HepG2 (cell line): ENCODE results near the gene PTMA. TPM values are rescaled to one million over a fixed set of nuclear protein-coding genes. Genes with fewer than 3 reads are reported as not detected.

Experiments used
- ATAC-seq: fragments of 200-7000 bp; cut with Tn5 transposase; 3 replicates; pipeline ENCODE4 v1.9.1; 2020; ENCODE audit warnings: mild to moderate bottlenecking, moderate library complexity
- BruUV-seq: library from RNA; stranded (reverse); fragments of 400-500 nt; replicated peaks from 2 replicates; lab custom pipeline; 2021; lab: Mats Ljungman, UMichigan
- CTCF ChIA-PET: fragments of 300-600 bp; formaldehyde crosslinking; extraction: SDS; loops from one replicate; lab custom pipeline; 2021; ENCODE audit warnings: low total read pairs, inconsistent platforms, low intra/inter-chr PET ratio; lab: Yijun Ruan, JAX
- POLR2A ChIA-PET: fragments of 350-600 bp; sonication (Branson Sonifier 250); formaldehyde crosslinking; loops from one replicate; lab custom pipeline; 2020; ENCODE audit warnings: antibody characterized with exemption, inconsistent platforms; lab: Yijun Ruan, JAX
- DNase-seq: peaks from one replicate; pipeline ENCODE4 v3.0.0-alpha.2; 2015; ENCODE audit warnings: low spot score
- FAIRE-seq: peaks from 3 replicates; lab custom pipeline; 2011; peaks lifted over from hg19 to GRCh38; lab: Jason Lieb, UNC
- H2AFZ ChIP-seq: one replicate; pipeline ENCODE4 v1.6.1; 2011; ENCODE audit warnings: low read length, inconsistent platforms
- H3K27ac ChIP-seq: fragments of 300-600 bp; 3 replicates; pipeline ENCODE4 v1.8.0; 2011; ENCODE audit warnings: mixed run types, mild to moderate bottlenecking, mixed read lengths, low read length, inconsistent platforms; ENCODE audit not compliant: insufficient read depth; ENCODE audit errors: extremely low read length
- H3K27me3 ChIP-seq, 2 experiments: fragments of 200-600 bp in 1 of 2; 2 replicates in 1 of 2; 3 replicates in 1 of 2; pipeline versions ENCODE4 v1.6.0 to v1.8.0; 2011; ENCODE audit warnings: low read length in 2 of 2, mild to moderate bottlenecking in 2 of 2, moderate library complexity in 2 of 2, inconsistent platforms in 1 of 2; ENCODE audit not compliant: insufficient read depth in 2 of 2, control insufficient read depth in 1 of 2
- H3K36me3 ChIP-seq, 2 experiments: fragments of 200-600 bp in 1 of 2; replicated peaks in 1 of 2; 2 replicates in 1 of 2; 3 replicates in 1 of 2; pipeline versions ENCODE4 v1.5.1 to v1.8.0; 2011; ENCODE audit warnings: low read length in 2 of 2, inconsistent platforms in 1 of 2; ENCODE audit not compliant: insufficient read depth in 2 of 2, control insufficient read depth in 1 of 2
- H3K4me1 ChIP-seq: 2 replicates; pipeline ENCODE4 v1.5.1; 2012; ENCODE audit warnings: low read length, inconsistent platforms; ENCODE audit not compliant: insufficient read depth
- H3K4me2 ChIP-seq: 2 replicates; pipeline ENCODE4 v1.6.0; 2011; ENCODE audit warnings: low read depth, low read length, inconsistent platforms
- H3K4me3 ChIP-seq, 3 experiments: fragments of 200-600 bp in 1 of 3; sonication (generic), shearing (Covaris generic) in 1 of 3; replicated peaks in 1 of 3; 2 replicates each; pipeline ENCODE4 v1.5.1; 2011 to 2016; ENCODE audit warnings: low read length in 3 of 3, inconsistent platforms in 2 of 3, low read depth in 2 of 3, mild to moderate bottlenecking in 2 of 3, control low read depth in 1 of 3, mixed read lengths in 1 of 3; ENCODE audit not compliant: insufficient read depth in 1 of 3
- H3K79me2 ChIP-seq: one replicate; pipeline ENCODE4 v1.6.1; 2011; ENCODE audit warnings: low read length, inconsistent platforms; ENCODE audit not compliant: insufficient read depth
- H3K9ac ChIP-seq: 2 replicates; pipeline ENCODE4 v1.6.0; 2011; ENCODE audit warnings: mild to moderate bottlenecking, low read depth, low read length, inconsistent platforms; ENCODE audit not compliant: insufficient read depth
- H3K9me3 ChIP-seq: 2 replicates; pipeline ENCODE4 v1.5.1; 2012; ENCODE audit warnings: mild to moderate bottlenecking, low read length
- H4K20me1 ChIP-seq: 2 replicates; pipeline ENCODE4 v1.6.0; 2011; ENCODE audit warnings: inconsistent platforms, mild to moderate bottlenecking, low read length, moderate library complexity; ENCODE audit not compliant: insufficient read depth
- CTCF ChIP-seq: sonication (generic); formaldehyde crosslinking; IDR thresholded peaks from 2 replicates; pipeline ENCODE4 v1.5.0; 2020; ENCODE audit warnings: mild to moderate bottlenecking, missing genetic modification reagents, moderate library complexity
- GATAD1 ChIP-seq: IDR thresholded peaks from 2 replicates; pipeline ENCODE4 v1.6.1; 2016; ENCODE audit warnings: missing genetic modification reagents, missing compliant biosample characterization
- HIC2 ChIP-seq: sonication (generic); formaldehyde crosslinking; IDR thresholded peaks from 2 replicates; pipeline ENCODE4 v1.9.0; 2022; ENCODE audit warnings: low read depth, missing genetic modification reagents
- HNRNPL ChIP-seq: fragments of 200-400 bp; formaldehyde crosslinking; IDR thresholded peaks from 2 replicates; pipeline ENCODE4 v1.6.1; 2017; ENCODE audit warnings: mild to moderate bottlenecking, low read depth, low read length
- MXD1 ChIP-seq: sonication (generic); formaldehyde crosslinking; IDR thresholded peaks from 2 replicates; pipeline ENCODE4 v1.4.0; 2020; ENCODE audit warnings: mild to moderate bottlenecking, missing genetic modification reagents
- NCOA1 ChIP-seq: sonication (generic); formaldehyde crosslinking; IDR thresholded peaks from 2 replicates; pipeline ENCODE4 v1.9.0; 2021; ENCODE audit warnings: missing genetic modification reagents
- POGZ ChIP-seq: sonication (generic); formaldehyde crosslinking; IDR thresholded peaks from 2 replicates; pipeline ENCODE4 v1.4.0; 2020; ENCODE audit warnings: mild to moderate bottlenecking, missing genetic modification reagents
- PREB ChIP-seq: sonication (generic); formaldehyde crosslinking; IDR thresholded peaks from 2 replicates; pipeline ENCODE4 v1.4.0; 2020; ENCODE audit warnings: missing genetic modification reagents
- RFX5 ChIP-seq: IDR thresholded peaks from 2 replicates; pipeline ENCODE4 v1.6.1; 2011; ENCODE audit warnings: low read depth, low read length, improper control_type of control experiment
- TGIF2 ChIP-seq: IDR thresholded peaks from 2 replicates; pipeline ENCODE4 v1.6.1; 2016; ENCODE audit warnings: control low read depth, missing compliant biosample characterization
- ZMYM3 ChIP-seq: sonication (generic); formaldehyde crosslinking; IDR thresholded peaks from 2 replicates; pipeline ENCODE4 v1.5.1; 2020; ENCODE audit warnings: mild to moderate bottlenecking, missing genetic modification reagents
- ZNF30 ChIP-seq: sonication (generic); formaldehyde crosslinking; IDR thresholded peaks from 2 replicates; pipeline ENCODE4 v1.5.0; 2020; ENCODE audit warnings: mild to moderate bottlenecking, missing genetic modification reagents
- ZNF639 ChIP-seq: conservative IDR thresholded peaks from 2 replicates; pipeline ENCODE4 v1.6.1; 2018; ENCODE audit warnings: missing genetic modification reagents
- WGBS: methylation state at CpG from one replicate; pipeline ENCODE4 v1.1.6; 2017; ENCODE audit warnings: low lambda C conversion rate; 5-methylcytosine and 5-hydroxymethylcytosine counted together
- in situ Hi-C: cut with HindIII; loops from 2 replicates; pipeline ENCODE4 v1.10.0; 2017; ENCODE audit warnings: low pct_unique_long_range_greater_than_20kb; ENCODE audit not compliant: extremely low pct_ligation_motif_present
- intact Hi-C: fragments of 100-400 bp; cut with micrococcal nuclease; formaldehyde crosslinking; loops from one replicate; pipeline ENCODE4 v1.10.0; 2022; ENCODE audit not compliant: unreplicated experiment
- polyA plus RNA-seq, 8 experiments: library from polyadenylated mRNA; depleted of rRNA in 3 of 8; stranded (reverse) in 7 of 8; unstranded in 1 of 8; fragments of >200 nt; fragmentation: Illumina TruSeq in 4 of 8; extraction: Trizol in 4 of 8; gene quantifications; 2 replicates each; pipeline versions ENCODE4 v1.2.1 to v1.2.3, GENCODE V29; 2011 to 2016; ENCODE audit warnings: low read depth in 4 of 8, missing spikeins in 1 of 8, mixed read lengths in 1 of 8; ENCODE audit not compliant: insufficient read depth in 1 of 8
- total RNA-seq, 5 experiments: library from RNA; depleted of rRNA; stranded (reverse); fragments of >200 nt; fragmentation: Illumina TruSeq; extraction: Trizol; gene quantifications; 2 replicates each; pipeline ENCODE4 v1.2.3, GENCODE V29; 2016; ENCODE audit warnings: low read depth in 1 of 5

PTMA gene
- total and polyA plus RNA-seq, 2 of the 13 experiments (the other 11 are each of a cell fraction or from before 2014, with no cell fraction given), result 190 to 1,086 TPM

- peak; percentile 13; the same call in 1 of the 2 replicates for TF ChIP-seq ZMYM3 (CRISPR knock-in tag)
These were observed 24.8 kb upstream of the PTMA start (continued) for GRCh38 chr2:231683292-231684235.

GRCh38 chr2:231684314-231685223 lies 23.8 kb upstream of the PTMA start:
- Histone ChIP-seq H3K4me2 (peak overlapping the region; percentile 68), H4K20me1 (no peaks in the 10 kb centered on the region), H3K36me3 (no peaks in the 10 kb centered on the region), H2AFZ (no peak overlapping the region), H3K27ac (no peak overlapping the region), H3K9ac (no peak overlapping the region), H3K9me3 (no peaks in the 10 kb centered on the region), H3K4me1 (peaks cover 74% of the 10 kb centered on the region), H3K27me3 (peaks cover 4 to 21% of the 10 kb centered on the region in 2 experiments; a peak in 3 of 5 replicates), H3K4me3 (peak overlapping the region in 1 of 3 experiments; percentile 54; a peak in 1 of 6 replicates), H3K79me2 (no peaks in the 10 kb centered on the region)
- 54% methylated on average over 16 of the region's 22 CpGs for WGBS
- POLR2A ChIA-PET, result interaction anchor here (1.0 to 5.9 kb wide), 10 partner anchors 11 to 221 kb away, joined by 4 to 52 read pairs (median 6); partner anchors contain the start of genes NCL and PTMA
- DNase-seq, result no peak
- CTCF ChIA-PET, result interaction anchor here (4.1 kb wide), 1 partner anchor 30 kb away, joined by 59 read pairs; no protein-coding TSS in a partner anchor
- intact Hi-C loops (no loop called here), in situ Hi-C loops (no loop called here)
- no peak for ATAC-seq
- FAIRE-seq, result no peak
- no TSS peak for BruUV-seq
- no peak for TF ChIP-seq RFX5
- TF ChIP-seq ZNF639, result no peak
- TF ChIP-seq ZNF30 (CRISPR knock-in tag), result no peak
- TF ChIP-seq HNRNPL, result peak; percentile 85
- no peak for TF ChIP-seq POGZ (CRISPR knock-in tag)
- no peak for TF ChIP-seq GATAD1 (CRISPR knock-in tag)
- no peak for TF ChIP-seq MXD1 (CRISPR knock-in tag)
- no peak for TF ChIP-seq CTCF (CRISPR knock-in tag)
- no peak for TF ChIP-seq PREB
- TF ChIP-seq HIC2 (CRISPR knock-in tag), result no peak
- no peak for TF ChIP-seq TGIF2 (CRISPR knock-in tag)
- TF ChIP-seq NCOA1 (CRISPR knock-in tag), result 0 out of 2 replicates have a peak, but pooled peaks have one; percentile 25
